Endothelial cell of umbilical vein (primary cell): ENCODE data around the gene CASK.

ENCODE experiments used
- EZH2 ChIP-seq: IDR thresholded peaks from 2 replicates; pipeline ENCODE4 v1.6.1; 2012; ENCODE audit warnings: borderline replicate concordance, low read depth, mild to moderate bottlenecking, moderate library complexity, low read length, inconsistent platforms; ENCODE audit not compliant: severe bottlenecking
- FOS ChIP-seq: IDR thresholded peaks from 2 replicates; pipeline ENCODE4 v1.6.1; 2011; ENCODE audit warnings: mild to moderate bottlenecking, low read length, moderate library complexity, borderline replicate concordance; ENCODE audit not compliant: insufficient read depth
- JUN ChIP-seq: IDR thresholded peaks from 2 replicates; pipeline ENCODE4 v1.6.1; 2011; ENCODE audit warnings: borderline replicate concordance, low read depth; ENCODE audit not compliant: insufficient read length, insufficient read depth
- POLR2A ChIP-seq: IDR thresholded peaks from 2 replicates; pipeline ENCODE4 v1.6.1; 2012; ENCODE audit warnings: low read depth, mild to moderate bottlenecking, control low read depth, low read length
- POLR2AphosphoS5 ChIP-seq: IDR thresholded peaks from 2 replicates; pipeline ENCODE4 v1.6.1; 2012; ENCODE audit warnings: low read depth, mild to moderate bottlenecking, control low read depth, low read length, moderate library complexity; ENCODE audit not compliant: insufficient read depth
- TF ChIP-seq, protein P1 (sequence below), 2 donors: IDR thresholded peaks; 1 replicate in 1 of 2; 2 replicates in 1 of 2; pipeline ENCODE4 v1.5.1; 2011; ENCODE audit warnings: low read length in 2 of 2, mild to moderate bottlenecking in 2 of 2, moderate library complexity in 2 of 2, control low read depth in 1 of 2, inconsistent platforms in 1 of 2, low read depth in 1 of 2; ENCODE audit not compliant: insufficient read depth in 1 of 2; ENCODE audit errors: extremely low read depth in 1 of 2
- TF ChIP-seq, protein P2 (sequence below): IDR thresholded peaks from 2 replicates; pipeline ENCODE4 v1.6.1; 2011; ENCODE audit not compliant: insufficient read depth, insufficient read length

- TF ChIP-seq, protein P1, sequence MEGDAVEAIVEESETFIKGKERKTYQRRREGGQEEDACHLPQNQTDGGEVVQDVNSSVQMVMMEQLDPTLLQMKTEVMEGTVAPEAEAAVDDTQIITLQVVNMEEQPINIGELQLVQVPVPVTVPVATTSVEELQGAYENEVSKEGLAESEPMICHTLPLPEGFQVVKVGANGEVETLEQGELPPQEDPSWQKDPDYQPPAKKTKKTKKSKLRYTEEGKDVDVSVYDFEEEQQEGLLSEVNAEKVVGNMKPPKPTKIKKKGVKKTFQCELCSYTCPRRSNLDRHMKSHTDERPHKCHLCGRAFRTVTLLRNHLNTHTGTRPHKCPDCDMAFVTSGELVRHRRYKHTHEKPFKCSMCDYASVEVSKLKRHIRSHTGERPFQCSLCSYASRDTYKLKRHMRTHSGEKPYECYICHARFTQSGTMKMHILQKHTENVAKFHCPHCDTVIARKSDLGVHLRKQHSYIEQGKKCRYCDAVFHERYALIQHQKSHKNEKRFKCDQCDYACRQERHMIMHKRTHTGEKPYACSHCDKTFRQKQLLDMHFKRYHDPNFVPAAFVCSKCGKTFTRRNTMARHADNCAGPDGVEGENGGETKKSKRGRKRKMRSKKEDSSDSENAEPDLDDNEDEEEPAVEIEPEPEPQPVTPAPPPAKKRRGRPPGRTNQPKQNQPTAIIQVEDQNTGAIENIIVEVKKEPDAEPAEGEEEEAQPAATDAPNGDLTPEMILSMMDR (IDR thresholded peaks at IDR 0.05; ENCODE audit: extremely low read depth in 1 of 2, insufficient read depth in 1 of 2, low read depth in 1 of 2, low read length in 2 of 2): no peak
- TF ChIP-seq POLR2A (no peak), EZH2 (no peak), POLR2AphosphoS5 (no peak), JUN (no peak), FOS (no peak)
- TF ChIP-seq, protein P2, sequence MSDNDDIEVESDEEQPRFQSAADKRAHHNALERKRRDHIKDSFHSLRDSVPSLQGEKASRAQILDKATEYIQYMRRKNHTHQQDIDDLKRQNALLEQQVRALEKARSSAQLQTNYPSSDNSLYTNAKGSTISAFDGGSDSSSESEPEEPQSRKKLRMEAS: no peak
Measured at GRCh38 chrX:41616255-41616654, 307.1 kb downstream of the CASK start.
